Fibroblast of upper back skin (primary cell): ENCODE results near the gene GCFC2.
"Not testable (repeated sequence)": the region's sequence is repeated elsewhere in the genome, so short reads cannot be mapped to it uniquely, and the experiment has no call there.

Source experiments
- DNase-seq: peaks from one replicate; pipeline ENCODE4 v3.0.0-alpha.2; 2013

Gene GCFC2

GRCh38 chr2:75676464-75676863 is 34.3 kb downstream of the GCFC2 start:
- no peak for DNase-seq

DNA sequence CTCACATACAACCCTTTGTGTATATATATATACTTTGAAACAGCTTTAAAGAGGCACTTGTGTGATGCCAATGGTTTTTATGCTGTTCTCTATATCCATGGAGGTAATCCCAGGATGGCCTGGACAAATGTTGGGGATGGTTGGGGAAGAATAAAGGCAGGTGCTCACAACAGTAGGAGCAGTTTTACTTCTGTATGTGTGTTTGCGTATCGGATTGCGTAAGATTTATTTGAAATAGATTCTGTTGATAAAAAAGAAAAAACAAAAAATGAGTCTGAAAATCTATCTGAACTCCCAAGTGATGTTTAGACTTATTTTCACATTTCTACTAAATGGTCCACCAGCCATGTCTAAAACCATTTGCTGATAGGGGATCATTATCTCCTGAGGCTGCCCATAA is 34.8 kb downstream of the GCFC2 start:
- DNase-seq: no peak

- DNase-seq: not testable (repeated sequence)
Observed at GRCh38 chr2:75675423-75675822, 35.3 kb downstream of the GCFC2 start.

- DNase-seq: peak; percentile 1
Observed at GRCh38 chr2:75667884-75668283, 42.8 kb downstream of the GCFC2 start.

- no peak for DNase-seq
Observed at GRCh38 chr2:75666911-75667310, 43.8 kb downstream of the GCFC2 start.

- no peak for DNase-seq
Observed at GRCh38 chr2:75657798-75658197, 52.9 kb downstream of the GCFC2 start.

- DNase-seq: no peak
Observed at GRCh38 chr2:75656563-75656962, 54.2 kb downstream of the GCFC2 start.

DNA sequence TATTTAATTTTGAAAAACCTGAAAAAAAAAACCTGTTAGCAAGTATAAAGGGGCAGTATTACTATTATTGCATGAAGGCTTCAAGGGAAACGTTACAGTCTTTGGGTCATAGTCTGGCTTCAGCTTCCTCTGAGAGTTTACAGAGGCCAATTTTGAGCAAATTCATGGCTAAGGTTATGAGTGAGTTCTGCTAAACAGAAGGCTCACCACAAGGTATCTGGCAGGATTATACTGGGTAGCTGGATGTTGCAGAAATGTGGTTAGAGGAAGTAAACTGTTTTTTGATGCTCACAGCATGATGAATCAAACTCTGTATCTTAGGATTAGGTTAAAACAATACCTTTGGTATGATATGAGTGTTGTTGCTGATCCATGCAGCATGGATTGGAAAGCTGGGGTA is 54.9 kb downstream of the GCFC2 start:
- no peak for DNase-seq

GRCh38 chr2:75654012-75654411 is 56.7 kb downstream of the GCFC2 start:
- DNase-seq: no peak

- DNase-seq: no peak
Observed at GRCh38 chr2:75647771-75648170, 62.9 kb downstream of the GCFC2 start.

GRCh38 chr2:75646583-75647425 is 63.9 kb downstream of the GCFC2 start, which contains the start of gene MRPL19:
MRPL19 (plus strand) TSS chr2:75646783; CDS start chr2:75646808, 25 bp downstream.
- peak; percentile 94 for DNase-seq

GRCh38 chr2:75646090-75646582 is 64.6 kb downstream of the GCFC2 start:
- DNase-seq: no peak

DNA sequence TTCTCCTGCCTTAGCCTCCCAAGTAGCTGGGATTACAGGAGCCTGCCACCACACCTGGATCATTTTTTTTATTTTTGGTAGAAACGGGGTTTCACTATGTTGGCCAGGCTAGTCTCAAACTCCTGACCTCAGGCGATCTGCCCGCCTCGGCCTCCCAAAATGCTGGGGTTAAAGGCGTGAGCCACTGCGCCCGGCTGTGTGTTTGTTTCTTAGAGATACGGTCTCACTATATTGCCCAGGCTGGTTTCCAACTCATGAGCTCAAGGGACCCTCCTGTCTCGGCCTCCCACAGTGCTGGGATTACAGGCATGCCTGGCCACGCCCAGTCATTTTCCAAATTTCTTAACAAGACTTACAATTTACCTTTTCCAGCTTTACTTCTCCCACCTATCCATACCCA is 65.1 kb downstream of the GCFC2 start:
- no peak for DNase-seq

- DNase-seq: no peak
Observed at GRCh38 chr2:75643980-75644379, 66.7 kb downstream of the GCFC2 start.

- no peak for DNase-seq
Observed at GRCh38 chr2:75641587-75641986, 69.1 kb downstream of the GCFC2 start.

DNA sequence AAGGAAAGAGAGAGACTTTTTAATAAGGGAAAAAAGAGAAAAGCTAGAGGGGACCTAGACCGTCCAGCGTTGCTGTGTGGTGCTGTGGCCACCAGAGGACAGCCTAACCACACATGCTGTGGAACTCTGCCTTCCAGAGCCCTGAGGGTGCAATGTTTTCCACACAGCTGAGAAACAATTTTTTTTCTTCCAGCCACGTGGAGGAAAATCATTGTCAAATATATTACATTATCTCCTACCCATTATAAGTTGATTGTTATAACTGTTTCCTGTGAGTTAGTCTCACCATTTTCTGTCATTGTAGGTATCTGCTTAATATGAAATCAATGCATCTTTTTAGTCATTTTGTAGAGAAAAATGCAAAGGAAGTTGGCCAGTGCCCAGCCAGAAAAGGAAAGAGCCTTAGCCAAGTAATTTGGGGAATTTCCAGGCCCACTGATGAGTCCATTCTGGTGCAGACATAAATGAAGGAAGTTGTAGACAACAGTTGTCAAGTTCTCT is 70.0 kb downstream of the GCFC2 start:
- peak; percentile 73 for DNase-seq

GRCh38 chr2:75637568-75637967 is 73.1 kb downstream of the GCFC2 start:
- DNase-seq: no peak

DNA sequence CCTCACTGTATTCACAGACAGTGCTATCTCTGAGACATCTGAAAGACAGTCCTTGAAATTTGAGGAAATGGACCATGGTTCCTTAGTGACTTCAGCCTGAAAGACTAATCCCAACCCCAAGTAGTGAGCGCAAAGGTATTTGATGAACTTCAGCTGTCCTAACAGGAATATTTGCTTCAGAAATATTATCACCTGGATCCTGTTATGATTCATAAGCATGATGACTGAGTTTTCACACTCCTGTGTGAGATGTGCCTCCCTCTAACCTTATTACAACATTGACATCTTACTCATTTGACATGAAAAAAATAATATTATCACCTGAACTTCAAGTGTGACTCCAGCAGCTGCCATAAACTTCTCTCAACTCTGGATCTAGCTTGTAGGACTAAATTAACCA is 75.8 kb downstream of the GCFC2 start:
- no peak for DNase-seq

DNA sequence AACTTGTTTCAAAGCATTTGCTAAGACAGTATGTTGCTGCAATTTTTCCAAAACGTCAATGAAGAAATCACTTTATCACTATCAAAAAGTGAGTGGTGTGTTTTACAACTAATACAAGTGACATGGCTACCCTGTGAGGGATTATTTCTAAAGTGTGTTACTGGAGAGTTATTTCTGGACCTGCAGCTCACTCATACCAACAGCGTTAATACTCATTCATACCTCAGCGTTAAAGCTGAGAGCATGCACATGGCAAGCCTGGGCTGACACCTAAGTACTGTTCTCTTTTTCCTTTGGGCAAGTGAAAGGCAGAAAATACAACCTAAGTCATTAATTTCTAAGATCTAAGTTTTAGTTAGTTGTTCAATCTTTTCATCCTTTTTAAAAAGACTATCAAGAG is 77.1 kb downstream of the GCFC2 start:
- DNase-seq: no peak

DNA sequence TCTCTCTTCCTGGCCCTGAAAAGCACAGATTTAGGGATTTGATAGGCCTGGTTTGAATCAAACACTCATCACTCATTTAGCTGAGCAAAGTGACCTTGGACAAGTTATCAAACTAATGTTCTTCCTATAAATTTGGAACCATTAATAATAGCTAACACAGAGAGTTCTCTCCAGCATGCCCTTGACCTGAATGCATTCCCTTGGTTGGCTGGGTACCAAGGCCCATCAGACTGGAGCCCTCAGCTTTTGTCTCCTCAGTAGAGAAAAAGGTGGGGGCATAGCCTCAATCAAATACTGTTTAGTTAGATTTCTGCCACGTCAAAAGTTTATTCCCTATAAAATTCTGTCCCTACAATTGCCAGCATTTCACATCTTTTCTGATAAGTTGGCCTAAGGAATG is 77.9 kb downstream of the GCFC2 start:
- DNase-seq: no peak

DNA sequence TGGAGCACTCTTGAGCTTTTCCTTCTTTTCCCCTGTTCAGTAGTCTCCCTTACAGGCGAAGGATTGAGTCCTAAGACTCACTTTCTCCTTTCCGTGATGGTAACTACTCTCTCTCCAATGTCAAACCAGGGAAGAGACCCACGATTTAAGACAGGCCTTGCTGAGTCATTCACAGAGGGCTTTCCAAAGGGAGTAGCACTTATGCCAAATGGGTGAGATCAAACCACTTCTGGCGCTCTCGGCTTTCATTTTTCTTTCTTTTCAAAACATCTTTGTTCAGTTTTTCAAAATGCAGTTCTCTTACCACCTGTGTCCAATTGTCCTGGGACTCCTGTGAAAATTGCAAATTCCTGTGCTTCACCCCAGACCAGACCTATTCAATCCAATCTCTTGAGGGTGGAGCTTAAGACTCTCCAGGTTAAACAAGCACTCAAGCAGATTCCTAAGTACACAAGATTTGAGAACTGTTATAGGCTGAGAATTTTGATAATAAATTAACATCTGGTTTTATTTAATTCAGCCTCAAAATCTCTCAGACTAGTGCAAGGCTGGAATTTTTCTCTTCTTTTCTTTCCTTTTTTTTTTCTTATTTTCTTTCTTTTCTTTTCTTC is 78.5 kb downstream of the GCFC2 start:
- peak; percentile 55 for DNase-seq

GRCh38 chr2:75627902-75628504 is 82.7 kb downstream of the GCFC2 start:
- DNase-seq: peak; percentile 74

DNA sequence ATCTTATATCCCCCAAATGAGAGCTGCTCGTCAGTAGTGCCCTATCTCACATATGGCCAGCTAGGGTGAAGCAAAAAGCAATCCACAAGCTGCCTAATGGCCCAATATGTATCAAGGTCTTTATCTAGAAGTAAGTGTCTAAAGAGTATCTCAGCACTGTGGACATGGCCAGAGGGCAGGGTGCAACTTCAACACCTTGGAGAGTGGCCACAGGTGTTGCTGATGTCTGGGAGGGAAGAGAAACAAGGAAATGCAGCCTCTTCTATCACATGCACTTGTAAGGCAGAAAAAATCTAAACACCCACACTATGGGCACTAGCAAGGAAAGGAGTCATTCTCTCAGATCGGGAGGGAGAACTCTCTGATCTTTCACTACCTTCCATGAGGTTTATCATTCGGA is 87.8 kb downstream of the GCFC2 start:
- DNase-seq: no peak

DNA sequence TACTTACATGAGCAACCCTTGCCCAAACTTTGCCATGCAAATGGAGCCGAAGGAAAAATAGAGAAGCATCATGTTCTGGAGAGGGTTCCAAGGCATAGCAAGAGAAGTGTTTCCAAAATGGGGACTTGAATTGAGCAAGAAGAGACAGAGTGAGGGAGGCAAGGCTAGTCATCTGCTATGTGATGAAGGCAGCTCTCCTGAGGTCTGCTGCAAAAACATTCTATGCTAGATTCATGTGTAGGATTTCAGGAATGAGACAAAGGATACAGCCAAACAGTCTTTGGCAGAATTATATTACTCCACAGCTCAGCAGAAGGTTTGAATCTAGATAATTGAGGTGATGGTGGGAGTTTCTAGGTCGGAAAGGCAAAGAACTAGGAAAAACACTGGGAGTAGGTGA is 88.2 kb downstream of the GCFC2 start:
- no peak for DNase-seq
